ENCODE results near the gene INHBB.
"Not testable (repeated sequence)": the region's sequence is repeated elsewhere in the genome, so short reads cannot be mapped to it uniquely, and the experiment has no call there.

INHBB gene

GRCh38 chr2:120346026-120346666, at the start of gene INHBB:
TSS of gene INHBB (plus strand) at chr2:120346136. CDS start at chr2:120346189, 53 bp downstream.
- DNase-seq (ENCODE audit: low spot score), result no peak

- DNase-seq (ENCODE audit: low spot score), result no peak
These were observed 47.6 kb upstream of the INHBB start for GRCh38 chr2:120298173-120298835.

GRCh38 chr2:120299004-120299403, 46.9 kb upstream of the INHBB start:
- no peak for DNase-seq (ENCODE audit: low spot score)

- no peak for DNase-seq (ENCODE audit: low spot score)
These were observed 46.4 kb upstream of the INHBB start for GRCh38 chr2:120299561-120299960.

GRCh38 chr2:120300385-120300784, 45.6 kb upstream of the INHBB start:
- DNase-seq (ENCODE audit: low spot score), result no peak

- DNase-seq (ENCODE audit: low spot score), result no peak
These were observed 44.7 kb upstream of the INHBB start for GRCh38 chr2:120301284-120301683.

- DNase-seq (ENCODE audit: low spot score), result no peak
These were observed 43.6 kb upstream of the INHBB start for GRCh38 chr2:120302301-120302700.

DNA sequence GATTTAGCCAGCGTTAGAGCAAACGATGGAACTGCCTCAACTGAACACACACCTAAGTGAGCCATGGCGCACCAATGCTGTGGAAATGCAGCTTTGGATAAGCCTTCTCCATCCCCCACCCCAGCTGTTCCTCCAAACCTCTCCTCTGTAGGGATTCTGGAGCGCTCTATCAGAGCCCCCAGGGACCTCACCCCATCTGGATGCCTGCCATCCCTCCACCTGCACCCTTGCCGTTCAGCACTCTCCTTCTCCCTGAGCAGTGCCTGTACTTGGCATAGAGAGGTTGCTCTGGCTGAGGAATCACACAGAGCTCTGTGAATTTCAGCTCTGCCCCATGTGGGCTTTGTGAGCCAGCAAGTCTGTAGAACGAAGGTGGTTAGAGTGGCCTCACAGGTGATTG, 42.8 kb upstream of the INHBB start:
- no peak for DNase-seq (ENCODE audit: low spot score)

DNA sequence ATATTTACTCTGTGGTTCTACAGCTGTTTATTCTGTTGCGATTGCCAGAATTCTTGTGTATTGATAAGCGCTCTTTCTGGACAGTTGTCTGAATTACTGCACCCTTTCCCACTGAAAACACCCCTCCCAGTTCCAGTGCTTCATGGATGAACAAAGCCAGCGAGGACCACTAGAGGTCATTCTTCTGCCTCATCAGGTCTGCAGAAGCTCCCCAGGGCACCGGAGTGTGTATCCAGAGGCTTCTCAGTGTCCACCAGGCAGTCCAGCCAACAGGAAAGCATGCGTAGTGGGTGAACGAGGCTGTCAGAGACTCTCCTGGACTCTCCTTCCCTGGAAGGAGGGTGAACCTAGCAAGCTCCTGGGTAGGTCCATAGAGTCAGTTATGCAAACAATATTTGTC, 40.6 kb upstream of the INHBB start:
- DNase-seq (ENCODE audit: low spot score), result no peak

DNA sequence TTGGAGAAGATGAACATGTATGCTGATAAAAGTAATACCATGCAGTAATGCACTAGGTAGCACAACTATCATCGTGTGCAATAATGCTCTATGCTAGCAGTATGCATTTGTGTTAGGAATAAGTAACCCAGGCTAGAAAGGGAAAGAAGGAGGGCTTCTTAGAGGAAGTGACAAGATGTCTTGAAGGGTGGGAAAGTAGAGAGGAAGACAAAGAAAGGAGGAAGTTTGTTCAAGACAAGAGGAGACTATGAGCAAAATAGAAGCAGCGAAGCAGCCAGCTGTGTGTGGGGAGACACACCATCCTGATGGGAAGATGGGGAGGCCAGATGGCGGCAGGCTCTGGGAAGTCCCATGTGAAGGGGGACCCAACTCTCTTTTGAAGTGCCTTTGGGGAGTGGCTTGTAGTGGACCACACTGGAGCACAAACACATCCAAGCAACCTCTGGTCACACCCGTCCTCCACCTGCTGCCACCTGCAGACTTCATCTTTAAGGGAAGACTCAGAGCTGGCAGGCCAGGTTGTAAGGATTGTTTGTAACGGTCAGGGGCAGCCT, 39.9 kb upstream of the INHBB start:
- no peak for DNase-seq (ENCODE audit: low spot score)

- DNase-seq (ENCODE audit: low spot score), result no peak
These were observed 38.5 kb upstream of the INHBB start for GRCh38 chr2:120307482-120307881.

- DNase-seq (ENCODE audit: low spot score), result no peak
These were observed 37.7 kb upstream of the INHBB start for GRCh38 chr2:120308038-120308910.

- no peak for DNase-seq (ENCODE audit: low spot score)
These were observed 35.8 kb upstream of the INHBB start for GRCh38 chr2:120310136-120310535.

GRCh38 chr2:120310841-120311240, 35.1 kb upstream of the INHBB start:
- not testable (repeated sequence) for DNase-seq (ENCODE audit: low spot score)

DNA sequence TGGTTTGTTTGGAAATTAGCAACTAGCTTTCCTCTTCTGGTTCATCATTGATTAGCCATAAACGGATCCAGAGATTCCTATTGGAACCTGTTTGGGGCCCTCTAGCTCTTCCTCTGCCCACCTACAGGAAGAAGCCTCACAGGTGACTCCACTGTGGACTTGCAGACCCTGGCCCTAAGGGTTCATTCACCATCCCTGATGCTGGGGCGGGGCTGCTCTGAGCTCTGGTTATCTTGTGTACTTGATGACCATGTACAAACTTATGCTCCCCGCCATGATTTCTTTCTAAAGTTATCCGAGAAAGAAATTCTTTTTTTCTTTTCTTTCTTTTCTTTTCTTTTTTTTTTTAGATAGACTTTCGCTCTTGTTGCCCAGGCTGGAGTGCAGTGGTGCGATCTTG, 33.9 kb upstream of the INHBB start:
- no peak for DNase-seq (ENCODE audit: low spot score)

GRCh38 chr2:120312860-120313694, 32.9 kb upstream of the INHBB start:
- DNase-seq (ENCODE audit: low spot score), result peak; percentile 80

- no peak for DNase-seq (ENCODE audit: low spot score)
These were observed 32.0 kb upstream of the INHBB start for GRCh38 chr2:120313695-120314615.

DNA sequence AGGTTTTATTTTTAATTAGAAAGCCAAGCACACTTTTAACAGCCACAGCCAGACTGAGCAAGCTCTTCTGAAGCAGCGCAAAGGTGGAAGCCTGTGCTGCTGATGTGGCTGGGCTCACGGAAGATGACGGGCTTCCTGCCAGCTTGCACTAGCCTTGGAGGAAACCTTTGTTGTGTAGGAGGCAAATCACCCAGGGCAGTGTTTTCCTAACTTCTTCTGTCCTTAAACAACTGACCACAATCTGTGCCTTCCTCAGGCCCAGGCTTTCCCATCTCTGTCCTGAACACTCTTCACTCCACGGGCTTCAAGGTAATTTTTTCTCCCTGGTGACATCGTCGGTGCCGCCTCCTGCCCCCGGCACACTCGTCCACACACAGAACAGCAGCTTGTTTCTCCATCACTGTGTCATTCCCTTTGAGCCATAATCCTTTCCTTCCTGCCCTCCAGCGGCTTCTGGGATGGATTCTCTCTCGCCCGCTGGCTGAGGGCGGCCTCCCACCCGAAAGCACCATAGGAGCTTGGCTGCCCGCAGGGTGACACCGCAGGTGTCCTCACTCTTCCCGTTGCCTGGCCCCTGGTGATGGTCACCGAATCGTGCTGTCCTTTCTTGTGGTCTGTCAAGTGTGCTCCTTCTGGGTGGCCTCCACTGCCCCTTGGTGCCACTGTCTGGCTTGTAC, 31.1 kb upstream of the INHBB start:
- no peak for DNase-seq (ENCODE audit: low spot score)

GRCh38 chr2:120315367-120316033, 30.4 kb upstream of the INHBB start:
- DNase-seq (ENCODE audit: low spot score), result no peak
